ENCODE results near the gene ONECUT2. TPM values are rescaled to one million over a fixed set of nuclear protein-coding genes. Genes with fewer than 3 reads are reported as not detected.

The ONECUT2 gene
- total and polyA plus RNA-seq, 9 of the 15 experiments (the other 6 are each of a cell fraction or from before 2014, with no cell fraction given), result 0.27 to 2.5 (median 0.83) TPM

DNA sequence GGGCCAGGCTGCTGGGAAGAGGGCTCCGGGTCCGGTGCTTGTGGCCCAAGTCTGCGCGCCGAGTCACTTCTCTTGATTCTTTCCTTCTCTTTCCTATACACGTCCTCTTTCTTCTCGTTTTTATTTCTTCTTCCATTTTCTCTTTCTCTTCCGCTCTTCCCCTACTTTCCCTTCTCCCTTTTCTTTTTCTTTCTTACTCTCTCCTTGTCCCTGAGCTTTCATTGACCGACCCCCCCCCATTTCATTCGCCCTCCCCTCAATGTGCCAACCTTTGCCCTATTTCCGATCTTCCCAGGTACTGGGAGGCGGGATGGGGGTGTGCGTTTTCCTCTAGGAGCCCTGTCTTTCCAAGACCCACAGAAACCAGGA is 1.8 kb downstream of the ONECUT2 start:
- FAIRE-seq, result no peak
- POLR2A ChIA-PET, result no interaction called here
- H3K36me3 ChIP-seq (ENCODE audit: control insufficient read depth, insufficient read depth, low read length), result no peaks in the 10 kb centered on the region
- H3K27me3 ChIP-seq (ENCODE audit: control insufficient read depth in 2 of 2, insufficient read depth in 2 of 2, low read length in 2 of 2), result peaks cover 8 to 12% of the 10 kb centered on the region in 2 experiments; a peak in 3 of 5 replicates
- intact Hi-C loops (cut with micrococcal nuclease), result no loop called here
- no peak overlapping the region for H3K4me3 ChIP-seq
- no peaks in the 10 kb centered on the region for H3K9me3 ChIP-seq (replicated peaks; ENCODE audit: control insufficient read depth, insufficient read depth, low read depth, low read length)
- no TSS peak for BruUV-seq (replicated peaks)
- no peak overlapping the region for H2AFZ ChIP-seq (ENCODE audit: low read depth, low read length)
- H3K4me2 ChIP-seq (ENCODE audit: insufficient read depth, low read length), result no peak overlapping the region
- no peak overlapping the region for H3K27ac ChIP-seq (ENCODE audit: extremely low read depth, low read depth, low read length)
- in situ Hi-C loops (cut with MboI), result no loop called here
- CTCF ChIA-PET (ENCODE audit: low intra/inter-chr PET ratio), result no interaction called here
- H3K4me1 ChIP-seq (replicated peaks in 1 of 2; ENCODE audit: control insufficient read depth in 2 of 2, insufficient read depth in 2 of 2, low read length in 2 of 2), result peaks cover 0 to 34% of the 10 kb centered on the region in 2 experiments; a peak in 3 of 5 replicates
- no peaks in the 10 kb centered on the region for H3K79me2 ChIP-seq (ENCODE audit: control insufficient read depth, insufficient read depth, low read length)
- 88% methylated on average over 1 of the region's 13 CpGs for WGBS (ENCODE audit: insufficient coverage, low coverage, missing lambda C conversion rate)
- ATAC-seq, result no peak
- H3K9me1 ChIP-seq (ENCODE audit: control insufficient read depth, insufficient read depth, low read length), result no peaks in the 10 kb centered on the region
- DNase-seq (ENCODE audit: extremely low read depth in 1 of 4, low spot score in 3 of 4), result no peak
- H3K9ac ChIP-seq (ENCODE audit: insufficient read depth in 1 of 2, low read depth in 2 of 2, low read length in 2 of 2), result no peak overlapping the region
- no peaks in the 10 kb centered on the region for H4K20me1 ChIP-seq (replicated peaks; ENCODE audit: control insufficient read depth, insufficient read depth, low read length)
- TF ChIP-seq FOS (IDR thresholded peaks at IDR 0.05; ENCODE audit: extremely low read depth, insufficient read length) (no peak), NR2F6 (CRISPR knock-in tag; IDR thresholded peaks at IDR 0.05) (no peak), ZFP30 (CRISPR knock-in tag; IDR thresholded peaks at IDR 0.05; ENCODE audit: borderline replicate concordance) (no peak), ZNF707 (CRISPR knock-in tag; conservative IDR thresholded peaks at IDR 0.05) (no peak), GABPB2 (CRISPR knock-in tag; conservative IDR thresholded peaks at IDR 0.05) (no peak), ZNF75A (CRISPR knock-in tag; IDR thresholded peaks at IDR 0.05) (no peak), ZNF134 (CRISPR knock-in tag; conservative IDR thresholded peaks at IDR 0.05) (no peak), KDM2B (CRISPR knock-in tag; IDR thresholded peaks at IDR 0.05) (no peak), ZNF717 (CRISPR knock-in tag; IDR thresholded peaks at IDR 0.05) (no peak), PTRF (tag; IDR thresholded peaks at IDR 0.05) (no peak), CBX2 (IDR thresholded peaks at IDR 0.05; ENCODE audit: insufficient read depth, low read length, poor library complexity, severe bottlenecking) (no peak), ZNF830 (CRISPR knock-in tag; IDR thresholded peaks at IDR 0.05) (no peak)
- TF ChIP-seq, protein P1, sequence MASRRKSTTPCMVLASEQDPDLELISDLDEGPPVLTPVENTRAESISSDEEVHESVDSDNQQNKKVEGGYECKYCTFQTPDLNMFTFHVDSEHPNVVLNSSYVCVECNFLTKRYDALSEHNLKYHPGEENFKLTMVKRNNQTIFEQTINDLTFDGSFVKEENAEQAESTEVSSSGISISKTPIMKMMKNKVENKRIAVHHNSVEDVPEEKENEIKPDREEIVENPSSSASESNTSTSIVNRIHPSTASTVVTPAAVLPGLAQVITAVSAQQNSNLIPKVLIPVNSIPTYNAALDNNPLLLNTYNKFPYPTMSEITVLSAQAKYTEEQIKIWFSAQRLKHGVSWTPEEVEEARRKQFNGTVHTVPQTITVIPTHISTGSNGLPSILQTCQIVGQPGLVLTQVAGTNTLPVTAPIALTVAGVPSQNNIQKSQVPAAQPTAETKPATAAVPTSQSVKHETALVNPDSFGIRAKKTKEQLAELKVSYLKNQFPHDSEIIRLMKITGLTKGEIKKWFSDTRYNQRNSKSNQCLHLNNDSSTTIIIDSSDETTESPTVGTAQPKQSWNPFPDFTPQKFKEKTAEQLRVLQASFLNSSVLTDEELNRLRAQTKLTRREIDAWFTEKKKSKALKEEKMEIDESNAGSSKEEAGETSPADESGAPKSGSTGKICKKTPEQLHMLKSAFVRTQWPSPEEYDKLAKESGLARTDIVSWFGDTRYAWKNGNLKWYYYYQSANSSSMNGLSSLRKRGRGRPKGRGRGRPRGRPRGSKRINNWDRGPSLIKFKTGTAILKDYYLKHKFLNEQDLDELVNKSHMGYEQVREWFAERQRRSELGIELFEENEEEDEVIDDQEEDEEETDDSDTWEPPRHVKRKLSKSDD (conservative IDR thresholded peaks at IDR 0.05; ENCODE audit: low read length), result no peak
